AG10803 (cell line): ENCODE data around the gene SRSF4.
"Not testable (repeated sequence)": the region's sequence is repeated elsewhere in the genome, so short reads cannot be mapped to it uniquely, and the experiment has no call there.

ENCODE experiments used
- DNase-seq: peaks from one replicate; pipeline ENCODE4 v3.0.0; 2010; ENCODE audit warnings: low read depth
- H3K4me3 ChIP-seq: 2 replicates; pipeline ENCODE4 v1.5.1; 2011; ENCODE audit warnings: mild to moderate bottlenecking, low read length, control low read depth
- CTCF ChIP-seq: conservative IDR thresholded peaks from 2 replicates; pipeline ENCODE4 v1.5.1; 2011; ENCODE audit warnings: mild to moderate bottlenecking, low read length, control low read depth, inconsistent platforms

The SRSF4 gene

DNA sequence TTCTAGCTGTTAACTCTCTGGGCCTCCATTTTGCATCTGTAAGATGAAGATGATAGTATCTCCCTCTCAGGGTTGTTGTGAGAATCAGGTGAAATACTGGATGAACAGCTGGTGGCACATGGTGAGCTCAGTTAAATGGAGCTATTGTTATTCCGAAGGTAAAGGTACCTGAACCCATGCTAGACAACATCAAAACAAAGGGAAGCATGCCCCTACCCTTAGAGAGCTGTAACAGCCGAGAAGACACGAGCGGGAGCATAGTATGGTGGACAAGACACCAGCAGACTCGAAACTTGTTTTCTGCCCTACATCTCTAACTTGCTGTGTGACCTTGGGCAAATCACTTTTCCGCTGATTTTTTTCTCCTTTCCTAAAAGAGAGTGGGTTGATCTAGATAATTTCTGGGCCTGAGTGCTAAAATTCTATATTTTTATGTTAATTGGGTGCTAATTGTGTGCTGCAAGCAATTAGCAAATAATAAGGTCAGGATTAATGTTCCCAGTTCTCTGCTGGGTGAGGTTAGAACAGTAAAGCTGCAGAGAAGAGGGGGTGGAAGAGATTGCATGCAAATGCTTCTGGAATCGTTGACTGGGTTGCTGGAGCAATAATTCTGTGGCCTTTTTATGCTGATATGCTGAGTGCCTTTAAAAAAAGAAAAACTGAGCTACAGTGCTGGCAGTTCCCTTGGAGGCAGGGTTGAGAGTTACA lies 68.8 kb downstream of the SRSF4 start:
- TF ChIP-seq CTCF = no peak
- no peak overlapping the region for H3K4me3 ChIP-seq
- no peak for DNase-seq

DNA sequence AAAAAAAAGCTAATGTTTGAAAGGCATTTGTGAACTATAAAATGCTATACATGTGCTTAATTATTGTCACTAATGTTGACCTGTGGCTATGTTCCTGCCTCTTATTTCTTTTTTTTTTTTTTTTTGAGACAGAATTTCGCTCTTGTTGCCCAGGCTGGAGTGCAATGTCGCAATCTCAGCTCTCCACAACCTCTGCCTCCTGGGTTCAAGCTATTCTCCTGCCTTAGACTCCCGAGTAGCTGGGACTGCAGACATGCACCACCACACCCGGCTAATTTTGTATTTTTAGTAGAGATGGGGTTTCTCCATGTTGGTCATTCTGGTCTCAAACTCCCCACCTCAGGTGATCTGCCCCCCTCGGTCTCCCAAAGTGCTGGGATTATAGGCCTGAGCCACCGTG lies 73.7 kb downstream of the SRSF4 start:
- DNase-seq, H3K4me3 ChIP-seq: not testable (repeated sequence)

DNA sequence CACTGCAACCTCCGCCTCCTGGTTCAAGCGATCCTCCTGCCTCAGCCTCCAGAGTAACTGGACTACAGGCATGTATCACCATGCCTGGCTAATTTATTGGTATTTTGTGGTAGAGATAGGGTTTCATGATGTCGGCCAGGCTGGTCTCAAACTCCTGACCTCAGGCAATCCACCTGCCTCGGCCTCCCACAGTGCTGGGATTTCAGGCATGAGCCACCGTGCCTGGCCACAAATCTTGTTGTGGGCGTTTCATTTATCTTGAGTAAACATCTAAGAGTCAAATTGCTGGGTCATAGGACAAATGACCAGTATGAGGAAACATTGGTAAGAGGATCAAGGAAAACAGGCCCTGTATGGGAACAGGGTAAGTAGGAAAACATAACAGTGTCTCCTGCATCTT lies 75.9 kb downstream of the SRSF4 start:
- H3K4me3 ChIP-seq = no peak overlapping the region
- DNase-seq = no peak
- no peak for TF ChIP-seq CTCF

- no peak overlapping the region for H3K4me3 ChIP-seq
- DNase-seq = no peak
- no peak for TF ChIP-seq CTCF
Measured at GRCh38 chr1:29100487-29100886, 81.2 kb downstream of the SRSF4 start.

- TF ChIP-seq CTCF = no peak
- DNase-seq = no peak
- H3K4me3 ChIP-seq = no peak overlapping the region
Measured at GRCh38 chr1:29099286-29099685, 82.4 kb downstream of the SRSF4 start.
